Activated T-cell treated with anti-CD3 and anti-CD28 coated beads for 1 hour (primary cell): ENCODE results near the gene PRPF8.

Source experiments
- DNase-seq: peaks from one replicate; pipeline ENCODE4 v3.0.0-alpha.2; 2020; ENCODE audit warnings: low read depth

Gene PRPF8

DNA sequence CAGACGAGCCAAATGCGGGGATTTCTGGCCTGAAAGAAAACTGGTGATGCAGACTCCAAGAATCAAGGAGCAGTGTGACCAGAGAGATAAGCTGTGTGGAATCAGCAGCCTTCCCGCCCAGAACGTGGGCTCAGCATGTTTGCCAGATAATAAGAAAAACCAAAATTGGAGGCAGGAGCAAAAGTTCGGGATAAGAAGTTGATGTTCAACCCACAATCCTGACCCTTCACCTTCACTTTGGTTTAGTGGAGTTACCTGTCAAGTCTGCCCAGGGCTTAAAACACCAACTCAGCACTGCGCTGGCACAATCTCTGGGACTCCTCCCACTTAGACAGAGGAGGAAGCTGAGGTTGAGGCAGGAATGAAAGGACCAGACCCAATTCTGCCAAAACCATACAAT, 59.1 kb downstream of the PRPF8 start:
- DNase-seq = no peak

DNA sequence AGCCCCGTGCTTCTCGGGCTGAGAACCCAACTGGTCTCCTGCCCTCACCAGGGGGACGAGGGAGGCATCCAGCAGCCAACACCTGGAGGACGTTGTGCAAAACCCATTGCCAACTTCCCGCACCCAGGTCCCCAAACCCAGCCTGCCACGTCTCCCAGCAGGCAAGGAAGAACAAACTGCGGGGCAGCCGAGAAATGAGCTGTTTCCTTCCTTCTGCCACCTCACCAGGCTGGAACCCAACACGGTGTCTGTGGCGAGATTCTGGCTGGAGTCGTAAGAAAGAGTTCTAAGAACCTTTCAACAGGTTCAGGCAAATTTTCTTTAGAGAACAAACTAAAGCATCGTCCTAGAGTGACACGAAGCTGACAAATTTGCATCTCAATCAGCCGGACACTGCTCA, 59.6 kb downstream of the PRPF8 start:
- DNase-seq = no peak

DNA sequence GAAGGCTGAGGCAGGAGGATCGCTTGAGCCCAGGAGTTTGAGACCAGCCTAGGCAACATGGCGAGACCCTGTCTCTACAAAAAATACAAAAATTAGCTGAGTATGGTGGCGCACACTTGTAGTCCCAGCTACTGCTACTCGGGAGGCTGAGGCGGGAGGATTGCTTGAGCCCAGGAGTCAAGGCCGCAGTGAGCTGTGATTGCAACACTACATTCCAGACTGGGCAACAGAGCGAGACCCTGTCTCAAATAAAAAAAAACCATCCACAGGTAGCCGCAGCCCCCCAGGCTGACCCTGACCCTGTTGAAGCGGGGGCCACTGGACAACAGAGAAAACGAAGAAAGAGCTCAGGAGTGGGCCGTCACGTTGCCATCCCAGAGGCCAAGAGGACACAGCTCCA, 60.0 kb downstream of the PRPF8 start:
- no peak for DNase-seq

DNA sequence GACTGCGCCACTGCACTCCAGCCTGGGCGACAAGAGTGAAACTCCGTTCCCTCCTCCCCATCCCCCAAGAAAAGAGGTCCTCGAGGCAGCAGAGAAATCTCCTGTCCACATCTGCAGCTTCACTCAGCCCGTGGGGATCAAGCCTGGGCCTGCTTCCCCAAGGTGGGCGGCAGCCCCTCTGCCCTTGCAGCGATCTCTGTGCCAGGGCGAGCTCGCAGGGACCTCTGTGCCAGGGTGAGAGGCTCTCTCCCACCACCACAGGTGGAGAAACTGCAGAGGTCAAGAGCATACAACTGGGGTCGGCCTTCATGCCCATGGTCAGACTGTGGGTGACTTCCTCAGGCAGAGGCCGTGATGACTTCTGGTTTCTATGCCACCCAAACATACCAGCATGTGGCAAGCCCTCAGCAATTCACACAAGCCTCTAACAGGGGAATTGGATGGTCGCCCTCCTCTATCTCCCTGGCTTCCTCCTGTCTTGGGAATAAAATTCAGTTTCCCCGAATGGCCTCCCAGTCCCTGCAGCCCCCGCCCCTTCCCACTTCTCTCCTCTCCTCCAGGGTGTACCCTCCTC, 61.5 kb downstream of the PRPF8 start:
- no peak for DNase-seq

DNA sequence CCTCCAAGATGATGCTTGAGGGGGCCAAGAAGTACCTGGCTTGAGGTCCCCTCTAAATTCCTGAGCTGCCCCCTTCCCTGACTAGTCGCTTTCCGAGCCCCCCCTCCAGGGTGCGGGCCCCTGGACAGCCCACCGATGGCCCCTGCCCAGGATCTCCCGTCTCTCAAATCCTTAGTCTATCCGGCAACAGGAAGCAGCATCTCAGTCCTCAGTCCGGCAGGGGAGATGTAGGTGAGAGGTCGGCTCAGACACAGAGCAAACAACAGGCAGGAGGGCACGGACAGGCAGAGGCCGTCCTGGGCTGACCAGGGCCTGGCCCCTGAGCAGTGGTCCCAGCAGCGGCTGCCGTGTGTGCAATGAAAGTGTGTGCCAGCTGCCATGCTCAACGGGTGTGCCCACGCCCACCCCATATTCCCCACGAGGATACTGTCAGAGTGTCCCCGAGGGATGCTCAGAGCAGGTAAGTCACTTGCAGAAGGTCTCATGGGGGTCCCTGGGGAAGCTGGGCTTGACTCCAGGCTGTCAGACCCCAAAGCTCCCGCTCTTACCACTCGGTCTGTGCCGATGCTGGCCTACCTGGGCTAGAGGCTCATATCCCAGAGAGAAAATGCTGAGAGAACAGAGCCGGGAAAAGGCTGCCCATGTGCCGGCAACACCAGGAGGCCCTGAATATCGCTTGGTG, 63.3 kb downstream of the PRPF8 start:
- DNase-seq = no peak

DNA sequence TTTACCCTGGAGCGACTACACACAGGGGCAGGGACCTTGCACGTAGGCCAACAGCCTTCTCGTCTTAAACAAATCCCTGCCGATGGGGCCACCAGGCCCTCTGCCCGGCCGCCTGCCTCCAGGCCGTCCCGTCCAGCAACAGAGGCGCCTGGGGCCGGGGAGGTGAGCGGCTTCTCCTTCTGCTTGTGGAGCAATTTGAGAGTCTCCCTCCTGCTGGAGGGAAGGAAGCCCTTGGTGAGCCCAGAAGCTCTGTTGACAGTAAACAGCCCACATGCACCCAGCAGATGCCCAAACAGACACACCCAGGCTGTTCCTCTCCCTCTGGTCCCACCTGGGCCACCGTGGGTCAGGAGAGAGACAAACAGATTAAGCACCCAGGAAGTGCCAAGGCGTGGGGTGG, 64.2 kb downstream of the PRPF8 start:
- no peak for DNase-seq

DNA sequence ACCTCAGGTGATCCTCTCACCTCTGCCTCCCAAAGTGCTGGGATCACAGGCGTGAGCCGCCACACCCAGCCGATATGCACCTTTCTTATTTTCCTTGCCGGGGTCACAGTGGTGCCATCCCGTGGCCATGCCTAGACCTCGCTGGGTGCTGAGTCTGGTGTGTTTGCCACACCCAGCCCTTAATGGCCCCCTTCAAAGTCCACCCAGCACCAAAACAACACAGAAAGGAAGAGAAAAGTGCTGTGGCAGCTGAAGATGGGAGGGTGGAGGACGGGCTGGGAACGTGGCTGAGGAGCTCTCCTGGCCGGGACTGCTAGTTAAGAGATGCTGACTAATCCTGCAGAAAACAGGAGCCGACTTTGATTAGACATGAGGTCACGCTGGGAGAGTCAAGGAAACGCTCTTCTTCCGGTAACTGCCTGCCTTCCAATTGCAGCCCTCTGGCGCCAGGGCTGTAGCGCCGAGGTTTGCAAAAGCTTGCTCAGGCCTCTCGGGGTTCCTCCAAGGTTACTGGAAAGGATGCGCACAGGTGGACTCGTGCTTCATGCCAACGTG, 67.0 kb downstream of the PRPF8 start:
- DNase-seq = no peak

DNA sequence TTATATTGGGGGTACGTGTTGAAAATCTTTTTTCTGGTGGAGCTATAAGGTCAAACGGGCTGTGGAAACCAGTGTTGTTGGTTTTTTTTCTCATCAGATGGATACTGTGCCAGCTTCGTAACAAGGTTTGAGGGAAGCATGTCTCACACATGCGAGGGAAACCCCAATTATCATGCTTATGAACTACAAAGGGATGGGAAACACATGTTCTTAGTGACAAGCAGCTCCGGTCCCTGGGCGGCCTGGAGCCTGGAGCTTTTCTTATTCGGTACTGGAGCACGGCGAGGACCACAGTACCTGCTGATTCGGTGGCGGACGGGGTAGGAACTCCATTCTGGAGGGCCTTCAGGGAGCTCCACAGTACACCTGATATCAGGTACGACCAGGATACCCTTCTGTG, 68.6 kb downstream of the PRPF8 start:
- DNase-seq = no peak

DNA sequence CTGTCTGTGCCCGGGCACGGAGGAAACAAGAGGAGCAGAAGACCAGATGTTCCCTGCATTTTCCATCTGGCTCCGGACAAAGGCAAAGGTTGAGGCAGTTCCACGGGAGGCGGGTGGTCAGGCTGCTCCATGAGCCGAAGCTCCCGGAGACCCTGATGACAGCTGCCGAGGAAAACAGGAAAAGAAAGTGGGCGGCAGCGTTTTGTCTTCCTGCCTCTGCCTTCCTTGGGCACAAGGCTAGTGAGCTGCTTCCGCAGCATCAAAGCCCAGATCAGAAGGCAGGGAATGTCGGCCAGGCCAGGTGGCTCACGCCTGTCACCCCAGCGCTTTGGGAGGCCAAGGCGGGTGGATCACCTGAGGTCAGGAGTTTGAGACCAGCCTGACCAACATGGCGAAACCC, 72.3 kb downstream of the PRPF8 start:
- DNase-seq = no peak

DNA sequence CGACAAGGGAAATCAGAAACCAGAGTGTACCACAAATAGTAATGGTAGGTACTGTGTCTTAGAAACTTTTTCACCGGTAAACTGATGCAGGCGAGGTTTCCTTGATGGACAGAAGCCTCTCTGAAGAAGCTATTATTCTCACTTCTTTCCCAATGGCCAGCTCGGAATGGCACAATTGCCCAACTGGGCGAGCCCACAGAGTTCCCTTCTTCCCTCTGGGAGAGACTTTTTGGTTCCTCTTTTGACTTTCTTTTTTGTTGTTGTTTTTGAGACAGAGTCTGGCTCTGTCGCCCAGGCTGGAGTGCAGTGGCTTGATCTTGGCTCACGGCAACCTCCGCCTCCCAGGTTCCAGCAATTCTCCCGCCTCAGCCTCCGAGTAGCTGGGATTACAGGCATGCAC, 73.0 kb downstream of the PRPF8 start:
- DNase-seq = no peak

DNA sequence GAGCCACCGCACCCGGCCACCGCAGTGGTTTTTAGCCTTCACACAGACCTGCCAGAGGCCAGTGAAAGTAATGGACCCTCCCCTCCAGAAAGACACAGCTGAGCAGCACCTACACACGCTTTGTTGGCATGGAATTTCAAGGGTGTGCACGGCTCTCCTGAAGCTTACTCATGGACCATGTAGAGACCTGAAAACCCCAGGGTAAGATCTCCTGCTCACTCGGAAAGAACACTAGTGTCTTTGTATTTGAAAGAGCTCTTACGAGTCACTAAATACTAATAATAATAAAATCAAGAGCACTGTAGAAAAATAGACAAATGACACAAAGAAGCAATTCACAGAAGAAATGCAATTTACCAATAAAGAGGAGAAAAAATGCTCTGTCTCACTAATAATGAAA, 76.0 kb downstream of the PRPF8 start:
- DNase-seq = no peak

DNA sequence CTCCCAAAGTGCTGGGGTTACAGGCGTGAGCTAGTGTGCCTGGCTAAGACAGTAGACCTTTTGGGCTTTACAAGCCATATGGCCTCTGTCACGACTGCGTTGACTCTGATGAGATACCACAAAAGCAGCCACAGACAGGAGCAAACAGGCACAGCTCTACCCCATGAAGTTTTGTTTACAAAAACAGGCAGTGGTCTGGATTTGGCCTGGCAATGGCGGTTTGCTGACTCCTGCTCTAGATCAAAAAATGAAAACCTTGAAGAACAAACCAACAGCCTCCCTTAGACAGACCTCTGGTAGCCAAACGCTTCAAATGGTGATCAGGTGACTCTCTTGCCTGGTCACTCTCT, 76.7 kb downstream of the PRPF8 start:
- DNase-seq = no peak

DNA sequence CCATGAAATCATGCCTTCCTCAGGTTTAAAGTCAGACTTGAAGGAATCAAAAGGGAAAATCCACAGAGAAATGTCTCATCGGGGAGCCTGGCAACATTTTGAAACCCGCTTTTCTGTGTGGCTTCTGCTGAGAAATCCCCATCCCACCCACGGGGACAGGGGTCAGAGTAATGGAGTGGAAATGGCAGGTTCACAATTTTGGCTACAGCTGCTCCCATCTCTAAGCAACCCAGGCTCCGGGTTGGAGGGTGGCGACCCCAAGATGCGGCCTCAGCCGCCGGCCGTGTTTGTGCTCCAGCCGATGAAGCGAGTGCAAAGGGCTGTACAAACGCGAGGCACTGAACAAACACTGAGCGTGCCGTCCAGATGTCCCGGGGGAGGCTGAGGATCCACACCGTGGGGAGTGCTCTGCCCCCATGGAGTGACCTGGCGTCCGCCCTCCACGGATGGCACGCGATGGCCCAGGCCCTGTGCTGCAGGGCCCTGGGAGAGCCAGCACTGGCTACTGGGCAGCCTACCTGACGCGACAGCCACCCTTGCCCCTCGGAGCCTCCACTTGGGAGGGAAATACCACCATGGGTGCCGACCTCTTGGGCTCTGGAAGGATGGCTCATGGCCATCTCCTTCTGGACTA, 78.2 kb downstream of the PRPF8 start:
- no peak for DNase-seq

DNA sequence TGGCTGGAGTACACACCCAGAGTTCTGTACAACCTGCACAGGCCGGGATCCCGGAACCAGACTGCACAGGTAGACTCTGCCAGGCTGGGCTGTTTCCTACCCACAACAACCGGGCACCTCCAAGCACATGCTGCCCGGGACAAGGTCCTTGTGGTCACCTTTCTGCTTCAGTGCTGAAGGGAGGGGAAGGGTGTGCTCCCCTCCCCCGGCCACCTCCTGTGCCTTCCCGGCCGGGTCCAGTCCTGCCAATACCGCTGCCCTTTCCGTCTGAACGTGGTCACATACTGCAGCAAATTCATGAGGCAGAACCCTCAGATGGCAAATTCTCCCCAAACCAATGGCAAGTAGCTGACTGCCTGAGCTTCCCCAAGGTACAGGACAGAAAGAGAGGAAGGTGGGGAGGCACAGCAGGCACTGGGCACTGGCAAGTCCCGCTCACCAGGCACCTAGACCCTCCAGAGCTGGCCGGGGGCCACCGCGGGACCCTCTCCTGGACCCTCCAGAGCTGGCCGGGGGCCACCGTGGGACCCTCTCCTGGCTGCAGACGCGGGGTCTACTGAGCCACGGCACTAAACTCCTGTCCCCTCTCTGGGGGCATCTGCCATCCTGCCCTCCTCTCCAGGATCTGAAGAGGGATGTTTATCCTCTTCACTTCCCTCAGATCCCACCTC, 78.9 kb downstream of the PRPF8 start:
- DNase-seq = no peak

DNA sequence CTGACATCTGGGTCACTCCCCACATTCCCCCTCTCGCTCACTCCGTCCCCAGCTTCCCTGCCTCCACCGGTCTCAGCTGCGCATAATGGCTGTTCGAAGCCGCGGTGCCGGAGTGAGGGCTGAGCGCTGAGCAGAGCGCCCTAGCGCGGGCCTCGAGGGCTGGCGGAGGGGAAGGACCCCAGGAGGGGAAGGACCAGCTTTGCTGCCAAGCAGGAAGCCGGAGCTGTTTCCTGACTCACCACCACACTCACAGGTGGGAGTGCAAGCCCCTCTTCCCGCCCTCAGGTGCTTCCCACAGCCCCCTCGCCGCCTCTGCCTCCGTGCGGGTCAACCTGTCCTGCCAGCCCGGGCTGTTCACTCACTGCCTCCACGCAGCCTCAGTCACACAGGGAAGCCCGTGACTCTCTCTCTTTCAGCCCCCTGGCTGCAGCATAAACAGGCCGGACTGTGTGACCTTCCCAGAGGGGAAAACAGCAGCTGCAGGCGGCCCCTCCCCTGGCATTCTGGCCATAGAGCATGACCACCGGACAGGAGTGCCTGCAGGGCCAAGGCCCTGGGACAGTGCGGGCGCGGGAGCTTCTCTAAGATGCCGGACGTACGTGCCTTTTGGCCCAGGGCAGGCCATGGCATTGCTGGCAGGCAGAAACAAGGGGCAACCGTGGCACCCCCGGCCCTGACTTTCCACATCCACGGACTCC, 79.7 kb downstream of the PRPF8 start:
- DNase-seq = no peak

DNA sequence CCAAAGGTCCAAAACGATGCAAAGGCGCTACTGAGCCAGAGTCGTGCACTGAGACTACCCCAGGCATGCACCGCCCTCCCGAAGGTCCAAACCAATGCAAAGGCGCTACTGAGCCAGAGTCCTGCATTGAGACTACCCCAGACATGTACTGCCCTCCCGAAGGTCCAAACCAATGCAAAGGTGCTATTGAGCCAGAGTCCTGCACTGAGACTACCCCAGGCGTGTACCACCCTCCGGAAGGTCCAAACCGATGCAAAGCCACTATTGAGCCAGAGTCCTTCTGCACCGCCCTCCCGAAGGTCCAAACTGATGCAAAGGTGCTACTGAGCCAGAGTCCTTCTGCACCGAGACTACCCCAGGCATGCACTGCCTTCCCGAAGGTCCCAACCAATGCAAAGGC, 83.1 kb downstream of the PRPF8 start:
- no peak for DNase-seq
